Mesenchymal stem cell (in vitro differentiated cells and primary cell): ENCODE data around the gene OR2V1.
"Not testable (repeated sequence)": the region's sequence is repeated elsewhere in the genome, so short reads cannot be mapped to it uniquely, and the experiment has no call there.

ENCODE experiments used
- DNase-seq: peaks from one replicate; pipeline ENCODE4 v3.0.0-alpha.2; 2013
- H2AFZ ChIP-seq: one replicate; pipeline ENCODE4 v1.6.1; 2013; ENCODE audit warnings: low read depth, mild to moderate bottlenecking, control low read depth, inconsistent platforms, low read length, moderate library complexity
- H2AK5ac ChIP-seq: 2 replicates; pipeline ENCODE4 v1.6.1; 2013; ENCODE audit warnings: low read length, moderate library complexity, mild to moderate bottlenecking, inconsistent platforms; ENCODE audit not compliant: severe bottlenecking
- H2BK120ac ChIP-seq: one replicate; pipeline ENCODE4 v1.6.1; 2013; ENCODE audit warnings: low read depth, mild to moderate bottlenecking, inconsistent platforms, low read length, moderate library complexity
- H2BK12ac ChIP-seq, 2 experiments: one replicate each; pipeline ENCODE4 v1.6.1; 2013; ENCODE audit warnings: inconsistent platforms in 2 of 2, low read length in 2 of 2, mild to moderate bottlenecking in 2 of 2, moderate library complexity in 2 of 2, control low read depth in 1 of 2
- H2BK15ac ChIP-seq: one replicate; pipeline ENCODE4 v1.6.1; 2013; ENCODE audit warnings: mild to moderate bottlenecking, low read depth, inconsistent platforms; ENCODE audit not compliant: poor library complexity, severe bottlenecking
- H2BK5ac ChIP-seq: 2 replicates; pipeline ENCODE4 v1.6.1; 2013; ENCODE audit warnings: low read depth, mild to moderate bottlenecking, low read length, control low read depth, inconsistent platforms; ENCODE audit not compliant: poor library complexity, severe bottlenecking
- H3K14ac ChIP-seq, 2 experiments: one replicate each; pipeline ENCODE4 v1.6.1; 2013; ENCODE audit warnings: inconsistent platforms in 2 of 2, low read length in 2 of 2, control low read depth in 1 of 2, mild to moderate bottlenecking in 1 of 2, moderate library complexity in 1 of 2
- H3K18ac ChIP-seq, 2 experiments: one replicate each; pipeline ENCODE4 v1.6.1; 2013; ENCODE audit warnings: inconsistent platforms in 2 of 2, low read length in 2 of 2, control low read depth in 1 of 2, low read depth in 1 of 2, mild to moderate bottlenecking in 1 of 2
- H3K23ac ChIP-seq, 2 experiments: one replicate each; pipeline ENCODE4 v1.6.1; 2013; ENCODE audit warnings: inconsistent platforms in 2 of 2, low read length in 2 of 2, mild to moderate bottlenecking in 2 of 2, moderate library complexity in 2 of 2, control low read depth in 1 of 2
- H3K27ac ChIP-seq: 2 replicates; pipeline ENCODE4 v1.5.1; 2013; ENCODE audit warnings: mild to moderate bottlenecking, moderate library complexity, low read length, control low read depth, inconsistent platforms; ENCODE audit not compliant: poor library complexity, severe bottlenecking
- H3K27me3 ChIP-seq, 2 experiments: 2 replicates each; pipeline versions ENCODE4 v1.6.1 to v1.7.0; 2013; ENCODE audit warnings: low read length in 2 of 2, mild to moderate bottlenecking in 2 of 2, moderate library complexity in 2 of 2, control low read depth in 1 of 2, inconsistent platforms in 1 of 2; ENCODE audit not compliant: control insufficient read depth in 1 of 2, insufficient read depth in 1 of 2
- H3K36me3 ChIP-seq, 2 experiments: 2 replicates each; pipeline versions ENCODE4 v1.6.1 to v1.7.0; 2013; ENCODE audit warnings: low read length in 2 of 2, control low read depth in 1 of 2, inconsistent platforms in 1 of 2, low read depth in 1 of 2, mild to moderate bottlenecking in 1 of 2; ENCODE audit not compliant: insufficient read depth in 2 of 2, control insufficient read depth in 1 of 2
- H3K4ac ChIP-seq, 2 experiments: one replicate each; pipeline ENCODE4 v1.6.1; 2013; ENCODE audit warnings: inconsistent platforms in 2 of 2, low read length in 2 of 2, mild to moderate bottlenecking in 2 of 2, moderate library complexity in 2 of 2, control low read depth in 1 of 2, low read depth in 1 of 2
- H3K4me1 ChIP-seq: 2 replicates; pipeline ENCODE4 v1.6.1; 2013; ENCODE audit warnings: low read depth, low read length, control low read depth; ENCODE audit not compliant: control insufficient read depth, insufficient read depth
- H3K4me2 ChIP-seq: 2 replicates; pipeline ENCODE4 v1.6.1; 2013; ENCODE audit warnings: low read length, mild to moderate bottlenecking, inconsistent platforms; ENCODE audit not compliant: poor library complexity, severe bottlenecking
- H3K4me3 ChIP-seq, 2 experiments: 2 replicates each; pipeline versions ENCODE4 v1.5.1 to v1.7.0; 2013; ENCODE audit warnings: low read length in 2 of 2, mild to moderate bottlenecking in 2 of 2, control low read depth in 1 of 2, low read depth in 1 of 2; ENCODE audit not compliant: insufficient read depth in 1 of 2
- H3K79me1 ChIP-seq: replicated peaks from 2 replicates; pipeline ENCODE4 v1.6.1; 2013; ENCODE audit warnings: mild to moderate bottlenecking, control low read depth, low read length, inconsistent platforms; ENCODE audit not compliant: poor library complexity, severe bottlenecking
- H3K9ac ChIP-seq: 2 replicates; pipeline ENCODE4 v1.7.0; 2013; ENCODE audit warnings: mild to moderate bottlenecking, low read length, moderate library complexity
- H3K9me3 ChIP-seq: 2 replicates; pipeline ENCODE4 v1.7.0; 2013; ENCODE audit warnings: mild to moderate bottlenecking, low read length; ENCODE audit not compliant: control insufficient read depth
- H4K8ac ChIP-seq: one replicate; pipeline ENCODE4 v1.6.1; 2013; ENCODE audit warnings: inconsistent platforms, mild to moderate bottlenecking, low read length, moderate library complexity
- H4K91ac ChIP-seq: one replicate; pipeline ENCODE4 v1.6.1; 2013; ENCODE audit warnings: mild to moderate bottlenecking, low read length, inconsistent platforms
- WGBS: methylation state at CpG from one replicate; pipeline ENCODE4 v1.1.7; 2013; ENCODE audit warnings: mixed read lengths; 5-methylcytosine and 5-hydroxymethylcytosine counted together

OR2V1 gene

DNA sequence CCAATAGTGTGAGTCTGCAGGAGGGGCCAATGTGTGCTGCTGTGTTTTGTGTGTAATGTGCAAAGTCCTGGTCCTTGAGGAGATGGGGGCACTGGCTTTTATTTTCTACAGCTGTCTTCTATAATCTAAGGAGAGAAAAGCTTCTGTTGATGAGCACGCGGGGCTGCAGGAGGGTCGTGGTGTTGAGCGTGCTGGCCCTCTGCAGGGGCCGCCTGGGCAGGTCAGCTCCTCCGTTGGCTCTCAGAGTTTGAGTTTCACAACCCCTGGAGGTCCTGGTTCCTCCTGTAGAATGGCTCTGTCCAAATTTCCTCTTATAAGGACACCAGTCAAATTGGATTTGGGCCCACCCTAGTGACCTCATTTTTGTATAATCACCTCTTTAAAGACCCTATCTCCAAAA, 12.6 kb downstream of the OR2V1 start:
- Histone ChIP-seq H3K9me3 (no peaks in the 10 kb centered on the region), H3K23ac (no peak overlapping the region), H3K36me3 (no peaks in the 10 kb centered on the region), H3K14ac (no peak overlapping the region), H4K8ac (no peak overlapping the region), H2BK5ac (no peak overlapping the region), H3K18ac (no peak overlapping the region), H3K27ac (no peak overlapping the region), H4K91ac (no peak overlapping the region), H3K27me3 (peaks cover 5 to 11% of the 10 kb centered on the region in 2 experiments), H3K79me1 (no peaks in the 10 kb centered on the region), H3K4me3 (no peak overlapping the region), H3K9ac (no peak overlapping the region), H2BK12ac (no peak overlapping the region), H2BK120ac (no peak overlapping the region), H2BK15ac (no peak overlapping the region), H3K4me2 (no peak overlapping the region), H3K4ac (no peak overlapping the region), H2AK5ac (no peak overlapping the region), H3K4me1 (peaks cover 3% of the 10 kb centered on the region), H2AFZ (no peak overlapping the region)
- DNase-seq: no peak
- WGBS: 77% methylated on average over 6 of the region's 6 CpGs

DNA sequence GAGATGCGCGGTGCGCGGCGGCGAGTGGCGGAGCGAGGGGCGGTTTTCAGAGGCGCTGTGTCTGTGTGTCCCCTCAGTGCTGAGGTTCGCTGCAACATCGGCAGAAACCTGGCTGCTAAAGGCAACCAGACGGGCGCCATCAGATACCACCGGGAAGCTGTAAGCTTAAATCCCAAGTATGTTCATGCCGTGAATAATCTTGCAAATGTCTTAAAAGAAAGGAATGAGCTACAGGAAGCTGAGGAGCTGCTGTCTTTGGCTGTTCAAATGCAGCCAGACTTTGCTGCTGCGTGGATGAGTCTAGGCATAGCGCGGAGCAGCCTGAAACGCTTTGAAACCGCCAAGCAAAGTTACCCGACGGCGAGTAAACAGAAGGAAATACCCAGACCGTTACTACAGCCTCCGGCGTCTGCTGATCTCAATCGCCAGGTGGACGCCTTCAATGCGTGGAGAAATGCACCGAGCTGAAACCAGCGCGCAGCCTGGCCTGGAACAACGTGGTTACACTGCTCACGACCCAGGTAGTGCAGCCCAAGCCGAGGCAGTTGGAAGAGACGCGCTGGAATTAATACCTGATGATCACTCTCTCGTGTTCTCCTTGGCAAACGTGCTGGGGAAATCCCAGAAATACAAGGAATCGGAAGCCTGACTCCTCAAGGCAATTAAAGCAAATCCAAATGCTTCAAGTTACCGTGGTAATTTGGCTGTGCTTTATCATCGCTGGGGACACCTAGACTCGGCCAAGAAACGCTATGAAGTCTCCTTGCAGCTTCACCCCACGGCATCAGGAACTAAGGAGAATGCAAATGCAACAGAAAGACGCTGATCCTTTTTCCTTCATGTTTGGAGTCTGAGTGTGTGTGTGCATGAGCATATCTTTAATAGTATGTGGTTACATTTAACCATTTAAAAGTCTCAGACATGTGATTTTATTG, 15.9 kb downstream of the OR2V1 start:
- DNase-seq: no peak
- Histone ChIP-seq H2AK5ac (no peak overlapping the region), H3K4me1 (no peaks in the 10 kb centered on the region), H3K4me2 (no peak overlapping the region), H3K23ac (no peak overlapping the region), H3K18ac (no peak overlapping the region), H3K9ac (peak overlapping the region; percentile 56), H2BK5ac (no peak overlapping the region), H2BK12ac (no peak overlapping the region), H3K27me3 (peaks cover 10 to 43% of the 10 kb centered on the region in 2 experiments), H3K27ac (no peak overlapping the region), H4K91ac (no peak overlapping the region), H3K36me3 (no peaks in the 10 kb centered on the region), H3K9me3 (no peaks in the 10 kb centered on the region), H3K14ac (no peak overlapping the region), H3K4ac (no peak overlapping the region), H3K4me3 (peak overlapping the region in 1 of 2 experiments; percentile 78), H2BK15ac (no peak overlapping the region), H3K79me1 (no peaks in the 10 kb centered on the region), H4K8ac (no peak overlapping the region), H2BK120ac (no peak overlapping the region), H2AFZ (no peak overlapping the region)
- WGBS: 66% methylated on average over 46 of the region's 47 CpGs

DNA sequence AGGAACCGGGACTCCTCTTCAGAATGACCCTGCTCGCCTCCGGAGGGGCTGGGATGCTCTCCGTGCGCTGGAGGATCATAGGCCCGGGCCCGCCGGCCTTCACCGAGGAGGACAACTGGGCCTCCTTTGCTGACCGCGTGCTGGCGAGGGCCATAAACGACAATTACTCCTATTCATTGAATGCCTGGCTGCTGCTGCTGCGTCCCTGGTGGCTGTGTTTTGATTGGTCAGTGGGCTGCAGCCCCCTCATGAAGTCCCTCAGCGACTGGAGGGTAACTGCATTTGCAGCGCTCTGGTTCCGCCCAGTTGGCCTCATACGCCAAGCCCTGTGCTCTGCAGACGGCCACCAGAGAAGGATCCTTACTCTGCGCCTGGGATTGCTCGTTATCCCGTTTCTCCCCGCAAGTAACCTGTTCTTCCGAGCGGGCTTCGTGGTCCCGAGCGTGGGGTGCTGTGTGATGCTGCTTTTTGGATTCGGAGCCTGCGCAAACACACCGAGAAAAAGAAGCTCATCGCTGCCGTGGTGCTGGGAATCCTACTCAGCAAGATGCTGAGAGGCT, 16.6 kb downstream of the OR2V1 start:
- H2BK120ac ChIP-seq: no peak overlapping the region
- H3K36me3 ChIP-seq: no peaks in the 10 kb centered on the region
- H3K79me1 ChIP-seq: no peaks in the 10 kb centered on the region
- H2AFZ ChIP-seq: no peak overlapping the region
- H3K4ac ChIP-seq: no peak overlapping the region
- no peak overlapping the region for H2BK5ac ChIP-seq
- H2AK5ac ChIP-seq: no peak overlapping the region
- no peak overlapping the region for H3K14ac ChIP-seq
- no peak for DNase-seq
- H3K9ac ChIP-seq: peak overlapping the region; percentile 56
- no peak overlapping the region for H3K23ac ChIP-seq
- H3K9me3 ChIP-seq: no peaks in the 10 kb centered on the region
- peaks cover 10 to 51% of the 10 kb centered on the region in 2 experiments for H3K27me3 ChIP-seq
- H4K91ac ChIP-seq: no peak overlapping the region
- no peak overlapping the region for H4K8ac ChIP-seq
- H3K4me1 ChIP-seq: no peaks in the 10 kb centered on the region
- peak overlapping the region in 1 of 2 experiments; percentile 78 for H3K4me3 ChIP-seq
- no peak overlapping the region for H2BK12ac ChIP-seq
- no peak overlapping the region for H3K18ac ChIP-seq
- no peak overlapping the region for H2BK15ac ChIP-seq
- H3K27ac ChIP-seq: no peak overlapping the region
- H3K4me2 ChIP-seq: no peak overlapping the region
- WGBS: 73% methylated on average over 33 of the region's 33 CpGs

DNA sequence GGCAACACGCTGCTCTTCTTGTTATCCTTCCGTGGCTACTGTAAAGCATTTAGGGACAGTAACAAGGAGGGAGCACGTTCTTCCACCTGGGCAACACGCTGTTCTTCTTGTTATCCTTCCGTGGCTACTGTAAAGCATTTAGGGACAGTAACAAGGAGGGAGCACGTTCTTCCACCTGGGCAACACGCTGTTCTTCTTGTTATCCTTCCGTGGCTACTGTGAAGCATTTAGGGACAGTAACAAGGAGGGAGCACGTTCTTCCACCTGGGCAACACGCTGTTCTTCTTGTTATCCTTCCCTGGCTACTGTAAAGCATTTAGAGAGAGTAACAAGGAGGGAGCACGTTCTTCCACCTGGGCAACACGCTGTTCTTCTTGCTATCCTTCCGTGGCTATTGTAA, 17.4 kb downstream of the OR2V1 start:
- H2BK120ac ChIP-seq, H3K18ac ChIP-seq, H3K14ac ChIP-seq, H2BK12ac ChIP-seq, H3K4ac ChIP-seq, H2BK15ac ChIP-seq, H3K4me3 ChIP-seq, H3K9ac ChIP-seq, H2BK5ac ChIP-seq, H4K91ac ChIP-seq, H3K23ac ChIP-seq, DNase-seq, H2AFZ ChIP-seq, H3K9me3 ChIP-seq, H3K4me1 ChIP-seq, H2AK5ac ChIP-seq, H4K8ac ChIP-seq, H3K36me3 ChIP-seq, H3K27ac ChIP-seq, H3K79me1 ChIP-seq, H3K4me2 ChIP-seq: not testable (repeated sequence)
- 67% methylated on average over 7 of the region's 13 CpGs for WGBS
- peaks cover 15 to 59% of the 10 kb centered on the region in 2 experiments for H3K27me3 ChIP-seq
